A549 (cell line): ENCODE measurements around the gene GLO1. TPM values are rescaled to one million over a fixed set of nuclear protein-coding genes. Genes with fewer than 3 reads are reported as not detected.

Experiments
- ATAC-seq, 2 experiments: fragments of 200-7000 bp in 1 of 2; fragments of >200 bp in 1 of 2; cut with Nextera tagmentation in 1 of 2; cut with Tn5 transposase in 1 of 2; 3 replicates each; pipeline versions ENCODE4 v1.8.0 to v1.9.1; 2018 to 2020; ENCODE audit warnings: mild to moderate bottlenecking in 1 of 2, moderate library complexity in 1 of 2
- CTCF ChIA-PET: fragments of 300-600 bp; sonication (Branson Sonifier 250); formaldehyde crosslinking; extraction: SDS; loops from one replicate; lab custom pipeline; 2021; ENCODE audit warnings: antibody characterized with exemption, inconsistent platforms; lab: Yijun Ruan, JAX
- POLR2A ChIA-PET: fragments of 350-600 bp; formaldehyde crosslinking; extraction: SDS; loops from one replicate; lab custom pipeline; 2021; ENCODE audit warnings: antibody characterized with exemption, inconsistent platforms; lab: Yijun Ruan, JAX
- DNase-seq, 2 experiments: peaks; one replicate each; pipeline versions ENCODE4 v3.0.0 to v3.0.0-alpha.2; 2011 to 2016; ENCODE audit warnings: low read depth in 1 of 2, low spot score in 1 of 2
- FAIRE-seq: peaks from 2 replicates; lab custom pipeline; 2011; peaks lifted over from hg19 to GRCh38; lab: Jason Lieb, UNC
- H3K27ac ChIP-seq, 2 experiments: fragments of >200 bp; sonication (Bioruptor Twin); formaldehyde crosslinking; 3 replicates each; pipeline ENCODE4 v1.5.1; 2016 to 2017
- H3K4me1 ChIP-seq: fragments of >200 bp; sonication (Bioruptor Twin); formaldehyde crosslinking; 3 replicates; pipeline ENCODE4 v1.6.1; 2016
- H3K4me2 ChIP-seq: fragments of >200 bp; sonication (Bioruptor Twin); formaldehyde crosslinking; 3 replicates; pipeline ENCODE4 v1.6.1; 2016
- H3K4me3 ChIP-seq: fragments of >200 bp; sonication (Bioruptor Twin); formaldehyde crosslinking; 3 replicates; pipeline ENCODE4 v1.5.1; 2016
- H3K9me3 ChIP-seq: fragments of >200 bp; sonication (Bioruptor Twin); formaldehyde crosslinking; 3 replicates; pipeline ENCODE4 v1.6.1; 2016
- CBX2 ChIP-seq: fragments of 200-600 bp; sonication (generic); IDR thresholded peaks from 2 replicates; pipeline ENCODE4 v1.6.1; 2016; ENCODE audit warnings: low read depth, mild to moderate bottlenecking, borderline replicate concordance
- CEBPB ChIP-seq, 2 experiments: fragments of >200 bp in 1 of 2; sonication (Bioruptor Twin) in 1 of 2; formaldehyde crosslinking in 1 of 2; IDR thresholded peaks; 2 replicates each; pipeline ENCODE4 v1.6.1; 2012 to 2016
- CHD2 ChIP-seq: fragments of 150-350 bp; IDR thresholded peaks from 2 replicates; pipeline ENCODE4 v1.6.1; 2014; ENCODE audit warnings: low read length; ENCODE audit not compliant: partially characterized antibody
- CHD4 ChIP-seq: fragments of 200-600 bp; sonication (generic); IDR thresholded peaks from 2 replicates; pipeline ENCODE4 v1.6.1; 2016; ENCODE audit warnings: antibody characterized with exemption, mild to moderate bottlenecking, borderline replicate concordance
- EHF ChIP-seq: fragments of 250-450 bp; sonication (Bioruptor Pico); IDR thresholded peaks from 2 replicates; pipeline ENCODE4 v1.5.0; 2020; ENCODE audit warnings: mild to moderate bottlenecking
- EHMT2 ChIP-seq: fragments of 200-600 bp; sonication (generic); IDR thresholded peaks from 2 replicates; pipeline ENCODE4 v1.6.1; 2016; ENCODE audit warnings: antibody characterized with exemption, low read depth, mild to moderate bottlenecking, moderate library complexity
- EP300 ChIP-seq, 2 experiments: fragments of >200 bp; sonication (Bioruptor Twin); formaldehyde crosslinking; IDR thresholded peaks; 2 replicates in 1 of 2; 3 replicates in 1 of 2; pipeline ENCODE4 v1.6.1; 2016 to 2017
- FOSB ChIP-seq: fragments of 250-450 bp; sonication (Bioruptor Pico); IDR thresholded peaks from 2 replicates; pipeline ENCODE4 v1.5.0; 2020; ENCODE audit warnings: mild to moderate bottlenecking, moderate library complexity
- FOXS1 ChIP-seq: fragments of 250-450 bp; sonication (Bioruptor Pico); IDR thresholded peaks from 2 replicates; pipeline ENCODE4 v1.5.0; 2020; ENCODE audit warnings: mild to moderate bottlenecking, moderate library complexity
- GATA3 ChIP-seq: IDR thresholded peaks from 2 replicates; pipeline ENCODE4 v1.6.1; 2012; ENCODE audit warnings: borderline replicate concordance
- JUNB ChIP-seq: fragments of >200 bp; sonication (Bioruptor Twin); formaldehyde crosslinking; IDR thresholded peaks from 2 replicates; pipeline ENCODE4 v1.6.1; 2016
- KDM5A ChIP-seq: fragments of 200-600 bp; sonication (generic); IDR thresholded peaks from 2 replicates; pipeline ENCODE4 v1.6.1; 2016; ENCODE audit warnings: antibody characterized with exemption, mild to moderate bottlenecking
- MAFK ChIP-seq: fragments of 450-650 bp; IDR thresholded peaks from 2 replicates; pipeline ENCODE4 v1.6.1; 2014; ENCODE audit not compliant: partially characterized antibody
- MAX ChIP-seq: IDR thresholded peaks from 2 replicates; pipeline ENCODE4 v1.6.1; 2012
- MYC ChIP-seq: IDR thresholded peaks from 2 replicates; pipeline ENCODE4 v1.6.1; 2012; ENCODE audit warnings: mild to moderate bottlenecking, inconsistent platforms, low read length, improper control_type of control experiment, borderline replicate concordance
- NFE2L2 ChIP-seq: fragments of 150-350 bp; conservative IDR thresholded peaks from 2 replicates; pipeline ENCODE4 v1.6.1; 2014; ENCODE audit warnings: low read length
- NPAS2 ChIP-seq: fragments of 250-450 bp; sonication (Bioruptor Pico); IDR thresholded peaks from 2 replicates; pipeline ENCODE4 v1.8.0; 2022; ENCODE audit warnings: mild to moderate bottlenecking, moderate library complexity, borderline replicate concordance
- NR3C1 ChIP-seq: fragments of >200 bp; sonication (Bioruptor Twin); formaldehyde crosslinking; IDR thresholded peaks from 3 replicates; pipeline ENCODE4 v1.6.1; 2017
- PHF8 ChIP-seq: fragments of 200-600 bp; sonication (generic); IDR thresholded peaks from 2 replicates; pipeline ENCODE4 v1.6.1; 2016; ENCODE audit warnings: low read depth, mild to moderate bottlenecking, antibody characterized with exemption, moderate library complexity, borderline replicate concordance
- POLR2A ChIP-seq: IDR thresholded peaks from 2 replicates; pipeline ENCODE4 v1.6.1; 2012; ENCODE audit warnings: mild to moderate bottlenecking, low read length
- POLR2AphosphoS2 ChIP-seq: conservative IDR thresholded peaks from 2 replicates; pipeline ENCODE4 v1.6.1; 2012; ENCODE audit warnings: low read length, improper control_type of control experiment, inconsistent platforms
- RAD21 ChIP-seq, 2 experiments: fragments of >200 bp in 1 of 2; sonication (Bioruptor Twin) in 1 of 2; formaldehyde crosslinking in 1 of 2; IDR thresholded peaks in 1 of 2; conservative IDR thresholded peaks in 1 of 2; 2 replicates in 1 of 2; 3 replicates in 1 of 2; pipeline ENCODE4 v1.6.1; 2012 to 2018; ENCODE audit warnings: inconsistent platforms in 1 of 2
- RFX5 ChIP-seq: fragments of 450-650 bp; IDR thresholded peaks from 2 replicates; pipeline ENCODE4 v1.7.1; 2014; ENCODE audit warnings: antibody characterized with exemption, mild to moderate bottlenecking, moderate library complexity
- SMC3 ChIP-seq: fragments of >200 bp; sonication (Bioruptor Twin); formaldehyde crosslinking; IDR thresholded peaks from 3 replicates; pipeline ENCODE4 v1.6.1; 2018; ENCODE audit warnings: inconsistent platforms
- TFCP2L1 ChIP-seq: fragments of 250-450 bp; sonication (Bioruptor Pico); IDR thresholded peaks from 2 replicates; pipeline ENCODE4 v1.5.0; 2021; ENCODE audit warnings: mild to moderate bottlenecking
- TP53 ChIP-seq: fragments of 250-450 bp; sonication (Bioruptor Pico); IDR thresholded peaks from 2 replicates; pipeline ENCODE4 v1.5.0; 2021; ENCODE audit warnings: mild to moderate bottlenecking, moderate library complexity
- ZSCAN20 ChIP-seq: fragments of 250-450 bp; sonication (Bioruptor Pico); IDR thresholded peaks from 2 replicates; pipeline ENCODE4 v1.8.0; 2022; ENCODE audit warnings: mild to moderate bottlenecking, moderate library complexity
- WGBS: methylation state at CpG from one replicate; pipeline ENCODE4 v1.1.6; 2017; ENCODE audit errors: missing lambda C conversion rate; 5-methylcytosine and 5-hydroxymethylcytosine counted together
- polyA plus RNA-seq, 4 experiments: library from polyadenylated mRNA; depleted of rRNA in 3 of 4; stranded (reverse); fragments of >200 nt; fragmentation: RNase III in 1 of 4; extraction: RNeasy Plus Mini Kit Qiagen cat#74134 plus additional on column Dnase treatment in 1 of 4; gene quantifications; 2 replicates in 3 of 4; 3 replicates in 1 of 4; pipeline ENCODE4 v1.2.3, GENCODE V29; 2011 to 2017
- TF ChIP-seq, protein P1 (sequence below): fragments of 150-350 bp; IDR thresholded peaks from 2 replicates; pipeline ENCODE4 v1.6.1; 2014; ENCODE audit warnings: low read depth, mild to moderate bottlenecking, low read length
- TF ChIP-seq, protein P2 (sequence below): IDR thresholded peaks from 2 replicates; pipeline ENCODE4 v1.6.1; 2012
- TF ChIP-seq, protein P3 (sequence below): IDR thresholded peaks from 2 replicates; pipeline ENCODE4 v1.6.1; 2012; ENCODE audit warnings: low read depth, borderline replicate concordance
- TF ChIP-seq, protein P4 (sequence below): fragments of 250-450 bp; sonication (Bioruptor Pico); IDR thresholded peaks from 2 replicates; pipeline ENCODE4 v1.5.0; 2021; ENCODE audit warnings: mild to moderate bottlenecking, moderate library complexity, borderline replicate concordance

The GLO1 gene
- polyA plus RNA-seq, 2 of the 4 experiments (the other 2 are of a cell fraction): 105 to 128 TPM

GRCh38 chr6:38705924-38706323 is 3.0 kb upstream of the GLO1 start:
- Histone ChIP-seq H3K27ac (no peak overlapping the region), H3K4me3 (no peak overlapping the region), H3K9me3 (no peaks in the 10 kb centered on the region), H3K4me2 (no peak overlapping the region), H3K4me1 (0 out of 3 replicates have a peak, but pooled peaks cover 3% of the 10 kb centered on the region)
- CTCF ChIA-PET: interaction anchor here (0.6 kb wide), 1 partner anchor 672 kb away, joined by 3 read pairs; no protein-coding TSS in a partner anchor
- ATAC-seq (no peak), DNase-seq (no peak), FAIRE-seq (no peak)
- WGBS: 33% methylated on average over 2 of the region's 2 CpGs
- TF ChIP-seq, protein P1, sequence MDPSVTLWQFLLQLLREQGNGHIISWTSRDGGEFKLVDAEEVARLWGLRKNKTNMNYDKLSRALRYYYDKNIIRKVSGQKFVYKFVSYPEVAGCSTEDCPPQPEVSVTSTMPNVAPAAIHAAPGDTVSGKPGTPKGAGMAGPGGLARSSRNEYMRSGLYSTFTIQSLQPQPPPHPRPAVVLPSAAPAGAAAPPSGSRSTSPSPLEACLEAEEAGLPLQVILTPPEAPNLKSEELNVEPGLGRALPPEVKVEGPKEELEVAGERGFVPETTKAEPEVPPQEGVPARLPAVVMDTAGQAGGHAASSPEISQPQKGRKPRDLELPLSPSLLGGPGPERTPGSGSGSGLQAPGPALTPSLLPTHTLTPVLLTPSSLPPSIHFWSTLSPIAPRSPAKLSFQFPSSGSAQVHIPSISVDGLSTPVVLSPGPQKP: no peak
- TF ChIP-seq CHD4 (no peak), ZSCAN20 (CRISPR knock-in tag) (no peak), EP300 (IDR thresholded peaks at IDR 0.05) (no peak), TFCP2L1 (CRISPR knock-in tag) (no peak), CEBPB (IDR thresholded peaks at IDR 0.05) (no peak), NR3C1 (no peak), NPAS2 (CRISPR knock-in tag) (no peak), MYC (no peak), TP53 (CRISPR knock-in tag) (no peak), SMC3 (no peak), CBX2 (no peak), PHF8 (no peak), POLR2A (no peak), NFE2L2 (no peak), RAD21 (conservative IDR thresholded peaks at IDR 0.05 in 1 of 2, IDR thresholded peaks at IDR 0.05 in 1 of 2) (no peak), CHD2 (no peak), EHMT2 (no peak), MAFK (no peak)
- POLR2A ChIA-PET: no interaction called here

GRCh38 chr6:38703949-38704590 is 1.1 kb upstream of the GLO1 start:
- 0 out of 3 replicates have a peak, but pooled peaks cover 3% of the 10 kb centered on the region for H3K4me1 ChIP-seq
- FAIRE-seq (no peak), DNase-seq (no peak), ATAC-seq (no peak)
- H3K9me3 ChIP-seq: no peaks in the 10 kb centered on the region
- WGBS: 74% methylated on average over 5 of the region's 5 CpGs
- no peak overlapping the region for H3K27ac ChIP-seq
- ChIA-PET POLR2A (interaction anchor here (1.1 kb wide), 1 partner anchor 71 kb away, joined by 3 read pairs; no protein-coding TSS in a partner anchor), CTCF (no interaction called here)
- H3K4me3 ChIP-seq: no peak overlapping the region
- no peak overlapping the region for H3K4me2 ChIP-seq
- TF ChIP-seq, protein P2, sequence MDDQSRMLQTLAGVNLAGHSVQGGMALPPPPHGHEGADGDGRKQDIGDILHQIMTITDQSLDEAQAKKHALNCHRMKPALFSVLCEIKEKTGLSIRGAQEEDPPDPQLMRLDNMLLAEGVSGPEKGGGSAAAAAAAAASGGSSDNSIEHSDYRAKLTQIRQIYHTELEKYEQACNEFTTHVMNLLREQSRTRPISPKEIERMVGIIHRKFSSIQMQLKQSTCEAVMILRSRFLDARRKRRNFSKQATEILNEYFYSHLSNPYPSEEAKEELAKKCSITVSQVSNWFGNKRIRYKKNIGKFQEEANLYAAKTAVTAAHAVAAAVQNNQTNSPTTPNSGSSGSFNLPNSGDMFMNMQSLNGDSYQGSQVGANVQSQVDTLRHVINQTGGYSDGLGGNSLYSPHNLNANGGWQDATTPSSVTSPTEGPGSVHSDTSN: no peak
- TF ChIP-seq, protein P3, sequence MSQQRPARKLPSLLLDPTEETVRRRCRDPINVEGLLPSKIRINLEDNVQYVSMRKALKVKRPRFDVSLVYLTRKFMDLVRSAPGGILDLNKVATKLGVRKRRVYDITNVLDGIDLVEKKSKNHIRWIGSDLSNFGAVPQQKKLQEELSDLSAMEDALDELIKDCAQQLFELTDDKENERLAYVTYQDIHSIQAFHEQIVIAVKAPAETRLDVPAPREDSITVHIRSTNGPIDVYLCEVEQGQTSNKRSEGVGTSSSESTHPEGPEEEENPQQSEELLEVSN: no peak
- no peak for TF ChIP-seq RFX5
- TF ChIP-seq EP300 (IDR thresholded peaks at IDR 0.05): no peak
- TF ChIP-seq FOSB (CRISPR knock-in tag): no peak
- no peak for TF ChIP-seq NR3C1
- no peak for TF ChIP-seq GATA3
- TF ChIP-seq EHF (CRISPR knock-in tag): no peak
- TF ChIP-seq CHD2: no peak
- no peak for TF ChIP-seq KDM5A
- no peak for TF ChIP-seq FOXS1
- TF ChIP-seq JUNB: no peak
- TF ChIP-seq, protein P4, sequence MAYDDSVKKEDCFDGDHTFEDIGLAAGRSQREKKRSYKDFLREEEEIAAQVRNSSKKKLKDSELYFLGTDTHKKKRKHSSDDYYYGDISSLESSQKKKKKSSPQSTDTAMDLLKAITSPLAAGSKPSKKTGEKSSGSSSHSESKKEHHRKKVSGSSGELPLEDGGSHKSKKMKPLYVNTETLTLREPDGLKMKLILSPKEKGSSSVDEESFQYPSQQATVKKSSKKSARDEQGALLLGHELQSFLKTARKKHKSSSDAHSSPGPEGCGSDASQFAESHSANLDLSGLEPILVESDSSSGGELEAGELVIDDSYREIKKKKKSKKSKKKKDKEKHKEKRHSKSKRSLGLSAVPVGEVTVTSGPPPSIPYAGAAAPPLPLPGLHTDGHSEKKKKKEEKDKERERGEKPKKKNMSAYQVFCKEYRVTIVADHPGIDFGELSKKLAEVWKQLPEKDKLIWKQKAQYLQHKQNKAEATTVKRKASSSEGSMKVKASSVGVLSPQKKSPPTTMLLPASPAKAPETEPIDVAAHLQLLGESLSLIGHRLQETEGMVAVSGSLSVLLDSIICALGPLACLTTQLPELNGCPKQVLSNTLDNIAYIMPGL: no peak
- TF ChIP-seq MAX: no peak
- TF ChIP-seq POLR2AphosphoS2: no peak
